ENCODE measurements around the gene FKRP. TPM values are rescaled to one million over a fixed set of nuclear protein-coding genes. Genes with fewer than 3 reads are reported as not detected.
A peak's percentile ranks its signal among the peaks of the same experiment; 100 is the strongest.

FKRP gene
- total and polyA plus RNA-seq, 11 donors: 13.9 to 25.1 (median 19.8) TPM

GRCh38 chr19:46733690-46734292 lies 12.1 kb upstream of the FKRP start:
- no peaks in the 10 kb centered on the region for H3K27me3 ChIP-seq
- no peaks in the 10 kb centered on the region for H3K9me3 ChIP-seq
- ATAC-seq: no peak
- H3K36me3 ChIP-seq: peaks cover 0 to 88% (median 74%) of the 10 kb centered on the region in 9 donors
- H3K4me3 ChIP-seq: peak overlapping the region in 1 of 12 donors; percentile 26
- TF ChIP-seq POLR2A (IDR thresholded peaks at IDR 0.05) (no peak), CTCF (IDR thresholded peaks at IDR 0.05) (no peak)
- intact Hi-C loops (cut with DNase I): no loop called here
- H3K4me1 ChIP-seq: peaks cover 3 to 90% (median 33%) of the 10 kb centered on the region in 12 donors
- WGBS, 4 donors: 84 to 90% (median 88%) methylated on average over 11 of the region's 11 CpGs
- DNase-seq: peak in 1 of 5 donors; percentile 64
- H3K27ac ChIP-seq: peak overlapping the region in 4 of 12 donors; percentile 3 to 90 (median 42)

GRCh38 chr19:46736531-46737297 lies 9.1 kb upstream of the FKRP start:
- peak overlapping the region in 9 of 12 donors; percentile 4 to 63 (median 39) for H3K27ac ChIP-seq
- TF ChIP-seq POLR2A (IDR thresholded peaks at IDR 0.05) (no peak), CTCF (IDR thresholded peaks at IDR 0.05) (no peak)
- peaks cover 3 to 93% (median 54%) of the 10 kb centered on the region in 12 donors for H3K4me1 ChIP-seq
- WGBS, 4 donors: 21 to 31% (median 26%) methylated on average over 22 of the region's 22 CpGs
- peaks cover 0 to 68% (median 47%) of the 10 kb centered on the region in 9 donors for H3K36me3 ChIP-seq
- ATAC-seq: peak in 2 of 4 donors; percentile 21 to 50
- H3K4me3 ChIP-seq: no peak overlapping the region
- H3K27me3 ChIP-seq: no peaks in the 10 kb centered on the region
- H3K9me3 ChIP-seq: no peaks in the 10 kb centered on the region
- peak; percentile 69 to 80 (median 77) for DNase-seq
- intact Hi-C loops (cut with DNase I): loop anchor here in 1 of 10 donors (5.0 kb wide), 1 partner anchor 39 kb away; no protein-coding TSS in a partner anchor

- peaks cover 3 to 93% (median 55%) of the 10 kb centered on the region in 12 donors for H3K4me1 ChIP-seq
- H3K27ac ChIP-seq: peak overlapping the region in 9 of 12 donors; percentile 4 to 63 (median 39)
- no peaks in the 10 kb centered on the region for H3K27me3 ChIP-seq
- intact Hi-C loops (cut with DNase I): loop anchor here in 1 of 10 donors (5.0 kb wide), 1 partner anchor 40 kb away; no protein-coding TSS in a partner anchor
- TF ChIP-seq POLR2A (IDR thresholded peaks at IDR 0.05) (no peak), CTCF (IDR thresholded peaks at IDR 0.05) (no peak)
- H3K4me3 ChIP-seq: no peak overlapping the region
- peaks cover 0 to 68% (median 45%) of the 10 kb centered on the region in 9 donors for H3K36me3 ChIP-seq
- no peak for ATAC-seq
- DNase-seq: peak in 2 of 5 donors; percentile 26 to 51
- WGBS, 4 donors: 37 to 50% (median 40%) methylated on average over 7 of the region's 7 CpGs
- H3K9me3 ChIP-seq: no peaks in the 10 kb centered on the region
These were observed 8.6 kb upstream of the FKRP start for GRCh38 chr19:46737298-46737654.

- Histone ChIP-seq H3K36me3 (peaks cover 0 to 64% (median 40%) of the 10 kb centered on the region in 9 donors), H3K4me3 (no peak overlapping the region), H3K9me3 (no peaks in the 10 kb centered on the region), H3K27me3 (no peaks in the 10 kb centered on the region), H3K4me1 (peaks cover 3 to 93% (median 56%) of the 10 kb centered on the region in 12 donors), H3K27ac (peak overlapping the region in 6 of 12 donors; percentile 26 to 63 (median 41))
- no peak for TF ChIP-seq CTCF (IDR thresholded peaks at IDR 0.05)
- TF ChIP-seq POLR2A (IDR thresholded peaks at IDR 0.05): no peak
- intact Hi-C loops (cut with DNase I): loop anchor here in 1 of 10 donors (5.0 kb wide), 1 partner anchor 40 kb away; no protein-coding TSS in a partner anchor
- 52 to 60% (median 56%) methylated on average over 17 to 19 of the region's 19 CpGs for WGBS, 4 donors
- DNase-seq (peak in 2 of 5 donors; percentile 32 to 49), ATAC-seq (no peak)
These were observed 8.1 kb upstream of the FKRP start for GRCh38 chr19:46737761-46738171.

Data from heart left ventricle (tissue), 16 donors.